ENCODE measurements around the gene RAB7A. TPM values are rescaled to one million over a fixed set of nuclear protein-coding genes. Genes with fewer than 3 reads are reported as not detected.

Gene RAB7A
- total and polyA plus RNA-seq, 10 of the 15 experiments (the other 5 are each of a cell fraction or from before 2014, with no cell fraction given) = 40.3 to 212 (median 160) TPM

- no peak overlapping the region for H2AFZ ChIP-seq (ENCODE audit: control insufficient read depth, low read depth, low read length)
- ATAC-seq (no peak), DNase-seq (ENCODE audit: low read depth, low spot score) (no peak), FAIRE-seq (no peak)
- H3K27ac ChIP-seq (ENCODE audit: control insufficient read depth, insufficient read depth) = peak overlapping the region; percentile 40
- H3K36me3 ChIP-seq (ENCODE audit: control insufficient read depth in 2 of 2, insufficient read depth in 2 of 2, low read length in 1 of 2) = peaks cover 3 to 14% of the 10 kb centered on the region in 2 experiments
- no peak for TF ChIP-seq ZNF24 (IDR thresholded peaks at IDR 0.05)
- TF ChIP-seq TCF12 (IDR thresholded peaks at IDR 0.05; ENCODE audit: low read depth, low read length) = no peak
- TF ChIP-seq RAD21 (IDR thresholded peaks at IDR 0.05; ENCODE audit: insufficient read depth, low read depth, low read length) = no peak
- TF ChIP-seq HDAC6 (IDR thresholded peaks at IDR 0.05; ENCODE audit: unreplicated experiment) = no peak
- no peak for TF ChIP-seq SRF (IDR thresholded peaks at IDR 0.05; ENCODE audit: low read depth in 2 of 2, low read length in 2 of 2)
- TF ChIP-seq LARP7 (IDR thresholded peaks at IDR 0.05) = no peak
- no peak for TF ChIP-seq WRNIP1 (IDR thresholded peaks at IDR 0.05; ENCODE audit: borderline replicate concordance, low read depth, low read length)
- TF ChIP-seq, protein P1, sequence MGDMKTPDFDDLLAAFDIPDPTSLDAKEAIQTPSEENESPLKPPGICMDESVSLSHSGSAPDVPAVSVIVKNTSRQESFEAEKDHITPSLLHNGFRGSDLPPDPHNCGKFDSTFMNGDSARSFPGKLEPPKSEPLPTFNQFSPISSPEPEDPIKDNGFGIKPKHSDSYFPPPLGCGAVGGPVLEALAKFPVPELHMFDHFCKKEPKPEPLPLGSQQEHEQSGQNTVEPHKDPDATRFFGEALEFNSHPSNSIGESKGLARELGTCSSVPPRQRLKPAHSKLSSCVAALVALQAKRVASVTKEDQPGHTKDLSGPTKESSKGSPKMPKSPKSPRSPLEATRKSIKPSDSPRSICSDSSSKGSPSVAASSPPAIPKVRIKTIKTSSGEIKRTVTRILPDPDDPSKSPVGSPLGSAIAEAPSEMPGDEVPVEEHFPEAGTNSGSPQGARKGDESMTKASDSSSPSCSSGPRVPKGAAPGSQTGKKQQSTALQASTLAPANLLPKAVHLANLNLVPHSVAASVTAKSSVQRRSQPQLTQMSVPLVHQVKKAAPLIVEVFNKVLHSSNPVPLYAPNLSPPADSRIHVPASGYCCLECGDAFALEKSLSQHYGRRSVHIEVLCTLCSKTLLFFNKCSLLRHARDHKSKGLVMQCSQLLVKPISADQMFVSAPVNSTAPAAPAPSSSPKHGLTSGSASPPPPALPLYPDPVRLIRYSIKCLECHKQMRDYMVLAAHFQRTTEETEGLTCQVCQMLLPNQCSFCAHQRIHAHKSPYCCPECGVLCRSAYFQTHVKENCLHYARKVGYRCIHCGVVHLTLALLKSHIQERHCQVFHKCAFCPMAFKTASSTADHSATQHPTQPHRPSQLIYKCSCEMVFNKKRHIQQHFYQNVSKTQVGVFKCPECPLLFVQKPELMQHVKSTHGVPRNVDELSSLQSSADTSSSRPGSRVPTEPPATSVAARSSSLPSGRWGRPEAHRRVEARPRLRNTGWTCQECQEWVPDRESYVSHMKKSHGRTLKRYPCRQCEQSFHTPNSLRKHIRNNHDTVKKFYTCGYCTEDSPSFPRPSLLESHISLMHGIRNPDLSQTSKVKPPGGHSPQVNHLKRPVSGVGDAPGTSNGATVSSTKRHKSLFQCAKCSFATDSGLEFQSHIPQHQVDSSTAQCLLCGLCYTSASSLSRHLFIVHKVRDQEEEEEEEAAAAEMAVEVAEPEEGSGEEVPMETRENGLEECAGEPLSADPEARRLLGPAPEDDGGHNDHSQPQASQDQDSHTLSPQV (IDR thresholded peaks at IDR 0.05) = no peak
- no peak for TF ChIP-seq ELK1 (IDR thresholded peaks at IDR 0.05; ENCODE audit: low read depth, low read length)
- TF ChIP-seq CREM (IDR thresholded peaks at IDR 0.05; ENCODE audit: low read depth) = no peak
- TF ChIP-seq MEF2B (IDR thresholded peaks at IDR 0.05; ENCODE audit: partially characterized antibody, poor library complexity, severe bottlenecking) = no peak
- no peak for TF ChIP-seq FOXK2 (IDR thresholded peaks at IDR 0.05)
- TF ChIP-seq SMAD1 (IDR thresholded peaks at IDR 0.05; ENCODE audit: low read depth, partially characterized antibody) = no peak
- RAD21 ChIA-PET (ENCODE audit: unreplicated experiment) = interaction anchor here (0.5 to 2.2 kb wide), 12 partner anchors 9 to 318 kb away, joined by 3 to 26 read pairs (median 6); partner anchors contain the start of genes ACAD9 and RAB7A
- no peaks in the 10 kb centered on the region for H3K27me3 ChIP-seq (replicated peaks in 1 of 2; ENCODE audit: control insufficient read depth in 2 of 2, insufficient read depth in 2 of 2, low read length in 1 of 2)
- intact Hi-C loops (cut with micrococcal nuclease; ENCODE audit: unreplicated experiment) (loop anchor here (2.0 kb wide), 2 partner anchors 78 to 124 kb away; partner anchors contain the start of gene RAB7A), in situ Hi-C loops (cut with MboI) (no loop called here)
- H3K4me2 ChIP-seq (ENCODE audit: control insufficient read depth, insufficient read depth) = no peak overlapping the region
- SMC1A ChIA-PET (ENCODE audit: uncharacterized antibody, unreplicated experiment) = interaction anchor here (0.6 to 3.1 kb wide), 12 partner anchors 10 to 442 kb away, joined by 3 to 27 read pairs (median 4); no protein-coding TSS in a partner anchor
- H4K20me1 ChIP-seq (ENCODE audit: control insufficient read depth, insufficient read depth) = no peaks in the 10 kb centered on the region
- CTCF ChIA-PET = interaction anchor here (1.0 to 5.7 kb wide), 8 partner anchors 10 to 211 kb away, joined by 3 to 42 read pairs (median 4); no protein-coding TSS in a partner anchor
- BruUV-seq (replicated peaks) = no TSS peak
- H3K4me1 ChIP-seq (ENCODE audit: control insufficient read depth, insufficient read depth, low read length) = peaks cover 28% of the 10 kb centered on the region
- H3K79me2 ChIP-seq (ENCODE audit: control insufficient read depth, insufficient read depth, low read length) = peaks cover 15% of the 10 kb centered on the region
- POLR2A ChIA-PET = interaction anchor here (0.6 to 1.8 kb wide), 6 partner anchors 17 to 154 kb away, joined by 3 to 11 read pairs (median 4); partner anchors contain the start of genes RAB7A and RPN1
- H3K9ac ChIP-seq (ENCODE audit: control insufficient read depth, insufficient read depth, low read length) = no peak overlapping the region
- 74% methylated on average over 5 of the region's 5 CpGs for WGBS (ENCODE audit: insufficient coverage, insufficient replicate concordance, low lambda C conversion rate, missing lambda C conversion rate)
- no peaks in the 10 kb centered on the region for H3K9me3 ChIP-seq (replicated peaks; ENCODE audit: control insufficient read depth, insufficient read depth, low read length)
- no peak overlapping the region for H3K4me3 ChIP-seq
Observed at GRCh38 chr3:128804811-128805155, 78.8 kb downstream of the RAB7A start.

Measured in GM12878 (cell line).